Right atrium auricular region (tissue), 2 donors: ENCODE results near the gene EXOC3L2. TPM values are rescaled to one million over a fixed set of nuclear protein-coding genes. Genes with fewer than 3 reads are reported as not detected.
A peak's percentile ranks its signal among the peaks of the same experiment; 100 is the strongest.

Experiments used
- DNase-seq: peaks from one replicate; pipeline ENCODE4 v3.0.0-alpha.2; 2019; ENCODE audit warnings: low spot score
- H3K27ac ChIP-seq, 2 donors: fragments of 200-600 bp; sonication (generic); 1 replicate in 1 of 2; 2 replicates in 1 of 2; pipeline ENCODE4 v1.5.1; 2016 to 2019
- H3K27me3 ChIP-seq, 2 donors: fragments of 200-600 bp; sonication (generic); one replicate each; pipeline versions ENCODE4 v1.5.1 to v1.6.0; 2017 to 2019
- H3K36me3 ChIP-seq: fragments of 200-600 bp; sonication (generic); one replicate; pipeline ENCODE4 v1.5.1; 2016
- H3K4me1 ChIP-seq, 2 donors: fragments of 200-600 bp; sonication (generic); one replicate each; pipeline versions ENCODE4 v1.5.1 to v1.6.0; 2017 to 2019
- H3K4me3 ChIP-seq, 2 donors: fragments of 200-600 bp; sonication (generic); 1 replicate in 1 of 2; 2 replicates in 1 of 2; pipeline ENCODE4 v1.5.1; 2017 to 2019; ENCODE audit warnings: mild to moderate bottlenecking in 1 of 2, moderate library complexity in 1 of 2
- H3K9me3 ChIP-seq, 2 donors: fragments of 200-600 bp; sonication (generic); one replicate each; pipeline ENCODE4 v1.5.1; 2019
- total RNA-seq, 2 donors: library from RNA; depleted of rRNA; stranded (reverse); fragments of >200 nt; gene quantifications; one replicate each; pipeline ENCODE4 v1.1.0, GENCODE V29; 2016
- TF ChIP-seq, protein P1 (sequence below), 2 donors: fragments of 200-600 bp; sonication (generic); IDR thresholded peaks; one replicate each; pipeline ENCODE4 v1.5.1; 2019; ENCODE audit warnings: antibody characterized with exemption in 2 of 2

The EXOC3L2 gene
- total RNA-seq, 2 donors from 2014 or later: 3.0 to 8.2 TPM

DNA sequence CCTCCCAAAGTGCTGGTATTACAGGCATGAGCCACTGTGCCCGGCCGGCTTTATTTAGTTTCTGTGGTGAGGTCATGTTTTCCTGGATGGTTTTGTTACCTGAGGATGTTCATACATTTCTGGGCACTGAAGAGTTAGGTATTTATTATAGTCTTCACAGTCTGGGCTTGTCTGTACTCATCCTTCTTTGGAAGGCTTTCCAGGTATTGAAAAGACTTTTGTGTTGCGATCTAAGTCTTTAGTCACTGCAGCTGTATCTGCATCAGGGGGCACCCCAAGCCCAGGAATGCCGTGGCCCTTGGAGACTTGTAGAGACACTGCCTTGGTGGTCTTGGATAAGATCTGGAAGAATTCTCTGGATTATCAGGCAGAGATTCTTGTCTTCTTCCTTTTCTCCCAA, 53.8 kb downstream of the EXOC3L2 start:
- Histone ChIP-seq H3K36me3 (no peaks in the 10 kb centered on the region), H3K4me3 (no peak overlapping the region), H3K27me3 (no peaks in the 10 kb centered on the region), H3K9me3 (peaks cover 0 to 7% of the 10 kb centered on the region in 2 donors), H3K27ac (no peak overlapping the region), H3K4me1 (no peaks in the 10 kb centered on the region)
- DNase-seq: no peak
- TF ChIP-seq, protein P1, sequence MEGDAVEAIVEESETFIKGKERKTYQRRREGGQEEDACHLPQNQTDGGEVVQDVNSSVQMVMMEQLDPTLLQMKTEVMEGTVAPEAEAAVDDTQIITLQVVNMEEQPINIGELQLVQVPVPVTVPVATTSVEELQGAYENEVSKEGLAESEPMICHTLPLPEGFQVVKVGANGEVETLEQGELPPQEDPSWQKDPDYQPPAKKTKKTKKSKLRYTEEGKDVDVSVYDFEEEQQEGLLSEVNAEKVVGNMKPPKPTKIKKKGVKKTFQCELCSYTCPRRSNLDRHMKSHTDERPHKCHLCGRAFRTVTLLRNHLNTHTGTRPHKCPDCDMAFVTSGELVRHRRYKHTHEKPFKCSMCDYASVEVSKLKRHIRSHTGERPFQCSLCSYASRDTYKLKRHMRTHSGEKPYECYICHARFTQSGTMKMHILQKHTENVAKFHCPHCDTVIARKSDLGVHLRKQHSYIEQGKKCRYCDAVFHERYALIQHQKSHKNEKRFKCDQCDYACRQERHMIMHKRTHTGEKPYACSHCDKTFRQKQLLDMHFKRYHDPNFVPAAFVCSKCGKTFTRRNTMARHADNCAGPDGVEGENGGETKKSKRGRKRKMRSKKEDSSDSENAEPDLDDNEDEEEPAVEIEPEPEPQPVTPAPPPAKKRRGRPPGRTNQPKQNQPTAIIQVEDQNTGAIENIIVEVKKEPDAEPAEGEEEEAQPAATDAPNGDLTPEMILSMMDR (IDR thresholded peaks at IDR 0.05): no peak

DNA sequence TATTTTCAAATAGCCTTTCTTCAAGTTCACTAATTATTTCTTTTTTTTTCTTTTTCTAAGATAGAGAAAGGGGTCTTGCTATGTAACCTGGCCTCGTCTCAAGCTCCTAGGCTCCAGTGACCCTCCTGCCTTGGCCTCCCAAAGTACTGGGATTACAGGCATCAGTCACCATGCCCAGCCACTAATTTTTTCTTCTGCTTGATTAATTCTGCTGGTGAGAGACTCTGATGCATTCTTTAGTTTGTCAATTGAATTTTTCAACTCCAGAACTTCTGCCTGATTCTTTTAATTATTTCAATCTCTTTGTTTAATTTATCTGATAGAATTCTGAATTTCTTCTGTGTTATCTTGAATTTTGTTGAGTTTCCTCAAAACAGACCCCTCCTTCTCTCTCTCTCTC, 55.2 kb downstream of the EXOC3L2 start:
- TF ChIP-seq, protein P1 (IDR thresholded peaks at IDR 0.05): no peak
- Histone ChIP-seq H3K9me3 (peaks cover 0 to 7% of the 10 kb centered on the region in 2 donors), H3K36me3 (no peaks in the 10 kb centered on the region), H3K27me3 (no peaks in the 10 kb centered on the region), H3K4me3 (no peak overlapping the region), H3K27ac (no peak overlapping the region), H3K4me1 (no peaks in the 10 kb centered on the region)
- DNase-seq: no peak

- peaks cover 0 to 7% of the 10 kb centered on the region in 2 donors for H3K9me3 ChIP-seq
- no peak for DNase-seq
- H3K27ac ChIP-seq: no peak overlapping the region
- H3K4me3 ChIP-seq: no peak overlapping the region
- no peaks in the 10 kb centered on the region for H3K4me1 ChIP-seq
- no peaks in the 10 kb centered on the region for H3K27me3 ChIP-seq
- H3K36me3 ChIP-seq: no peaks in the 10 kb centered on the region
- TF ChIP-seq, protein P1 (IDR thresholded peaks at IDR 0.05): peak; percentile 39 to 65
Observed at GRCh38 chr19:45187421-45188100, 57.6 kb downstream of the EXOC3L2 start.

DNA sequence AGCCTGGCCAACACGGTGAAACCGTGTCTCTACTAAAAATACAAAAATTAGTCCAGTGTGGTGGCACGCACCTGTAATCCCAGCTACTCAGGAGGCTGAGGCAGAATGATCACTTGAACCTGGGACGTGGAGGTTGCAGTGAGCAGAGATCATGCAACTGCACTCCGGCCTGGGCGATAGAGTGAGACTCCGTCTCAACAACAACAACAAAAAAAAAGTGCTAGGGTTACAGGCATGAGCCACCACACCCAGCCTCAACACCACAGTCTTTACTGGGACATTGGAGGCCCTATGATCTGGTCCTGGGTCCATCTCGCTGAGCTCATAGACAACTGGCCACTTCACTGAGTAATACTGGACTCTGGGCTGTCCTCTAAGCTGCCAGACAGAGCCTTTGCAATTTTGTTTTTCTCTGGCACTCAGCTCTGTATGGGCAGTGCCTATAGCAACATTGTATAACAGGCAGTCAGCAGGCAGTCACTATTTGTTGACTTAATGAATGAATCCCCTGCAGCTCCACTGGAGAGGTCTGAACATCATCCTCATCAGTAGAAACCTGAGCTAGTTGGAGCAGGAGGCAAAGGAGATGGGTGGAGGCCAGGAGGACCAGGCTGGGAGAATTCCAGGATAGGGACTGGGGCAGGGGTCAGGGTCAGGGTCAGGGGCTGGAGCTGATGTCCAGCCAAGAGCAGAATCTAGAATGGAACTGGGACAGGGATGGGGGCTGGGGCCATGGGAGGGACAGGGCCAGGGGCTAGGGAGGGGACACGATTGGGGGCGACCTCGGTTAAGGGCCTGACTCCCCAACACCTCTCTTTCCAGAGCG, 58.5 kb downstream of the EXOC3L2 start:
- no peak overlapping the region for H3K27ac ChIP-seq
- TF ChIP-seq, protein P1 (IDR thresholded peaks at IDR 0.05): no peak
- no peaks in the 10 kb centered on the region for H3K27me3 ChIP-seq
- no peak for DNase-seq
- H3K36me3 ChIP-seq: no peaks in the 10 kb centered on the region
- H3K4me3 ChIP-seq: no peak overlapping the region
- H3K9me3 ChIP-seq: peaks cover 0 to 7% of the 10 kb centered on the region in 2 donors
- no peaks in the 10 kb centered on the region for H3K4me1 ChIP-seq

DNA sequence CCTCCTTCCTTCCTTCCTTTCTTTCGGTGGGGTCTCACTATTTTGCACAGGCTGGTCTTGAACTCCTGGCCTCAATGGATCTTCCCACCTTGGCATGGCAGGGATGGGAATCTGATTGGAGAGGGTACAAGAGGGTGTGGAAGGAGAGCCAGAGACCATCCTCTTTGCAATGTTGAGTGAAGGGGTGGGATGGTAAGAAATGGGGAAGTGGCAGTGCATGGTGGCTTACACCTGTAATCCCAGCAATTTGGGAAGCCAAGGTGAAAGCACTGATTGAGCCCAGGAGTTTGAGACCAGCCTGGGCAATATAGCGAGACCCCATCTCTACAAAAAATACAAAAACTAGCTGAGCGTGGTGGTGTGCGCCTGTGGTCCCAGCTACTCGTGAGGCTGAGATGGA, 61.1 kb downstream of the EXOC3L2 start:
- Histone ChIP-seq H3K36me3 (no peaks in the 10 kb centered on the region), H3K27me3 (no peaks in the 10 kb centered on the region), H3K4me1 (peaks cover 0 to 21% of the 10 kb centered on the region in 2 donors), H3K27ac (no peak overlapping the region), H3K9me3 (no peaks in the 10 kb centered on the region), H3K4me3 (no peak overlapping the region)
- no peak for DNase-seq
- TF ChIP-seq, protein P1 (IDR thresholded peaks at IDR 0.05): no peak
